ENCODE results near the gene MSANTD2.
A peak's percentile ranks its signal among the peaks of the same experiment; 100 is the strongest.

Gene MSANTD2

GRCh38 chr11:124841840-124842239, 41.6 kb upstream of the MSANTD2 start:
- DNase-seq (ENCODE audit: low spot score): no peak
- H3K4me1 ChIP-seq (ENCODE audit: insufficient read depth, poor library complexity, severe bottlenecking): no peaks in the 10 kb centered on the region
- no peak for TF ChIP-seq CTCF (IDR thresholded peaks at IDR 0.05; ENCODE audit: poor library complexity, severe bottlenecking)
- no peak overlapping the region for H3K4me3 ChIP-seq (ENCODE audit: severe bottlenecking)
- H3K27me3 ChIP-seq (ENCODE audit: insufficient read depth, poor library complexity, severe bottlenecking): peaks cover 93% of the 10 kb centered on the region
- no peak for ATAC-seq (ENCODE audit: low read depth)
- no peaks in the 10 kb centered on the region for H3K36me3 ChIP-seq (ENCODE audit: low read depth)
- no peak overlapping the region for H3K27ac ChIP-seq (ENCODE audit: poor library complexity, severe bottlenecking)
- H3K9me3 ChIP-seq (ENCODE audit: severe bottlenecking): no peaks in the 10 kb centered on the region

- H3K4me3 ChIP-seq (ENCODE audit: severe bottlenecking): no peak overlapping the region
- ATAC-seq (ENCODE audit: low read depth) (0 out of 3 replicates have a peak, but pooled peaks have one; percentile 10), DNase-seq (ENCODE audit: low spot score) (no peak)
- no peaks in the 10 kb centered on the region for H3K36me3 ChIP-seq (ENCODE audit: low read depth)
- H3K27me3 ChIP-seq (ENCODE audit: insufficient read depth, poor library complexity, severe bottlenecking): peaks cover 86% of the 10 kb centered on the region
- no peaks in the 10 kb centered on the region for H3K4me1 ChIP-seq (ENCODE audit: insufficient read depth, poor library complexity, severe bottlenecking)
- TF ChIP-seq CTCF (IDR thresholded peaks at IDR 0.05; ENCODE audit: poor library complexity, severe bottlenecking): no peak
- H3K9me3 ChIP-seq (ENCODE audit: severe bottlenecking): no peaks in the 10 kb centered on the region
- no peak overlapping the region for H3K27ac ChIP-seq (ENCODE audit: poor library complexity, severe bottlenecking)
Observed at GRCh38 chr11:124841201-124841600, 41.0 kb upstream of the MSANTD2 start.

GRCh38 chr11:124840666-124841065, 40.5 kb upstream of the MSANTD2 start:
- no peaks in the 10 kb centered on the region for H3K9me3 ChIP-seq (ENCODE audit: severe bottlenecking)
- no peaks in the 10 kb centered on the region for H3K4me1 ChIP-seq (ENCODE audit: insufficient read depth, poor library complexity, severe bottlenecking)
- no peak overlapping the region for H3K27ac ChIP-seq (ENCODE audit: poor library complexity, severe bottlenecking)
- peaks cover 81% of the 10 kb centered on the region for H3K27me3 ChIP-seq (ENCODE audit: insufficient read depth, poor library complexity, severe bottlenecking)
- H3K36me3 ChIP-seq (ENCODE audit: low read depth): no peaks in the 10 kb centered on the region
- DNase-seq (ENCODE audit: low spot score) (no peak), ATAC-seq (ENCODE audit: low read depth) (no peak)
- H3K4me3 ChIP-seq (ENCODE audit: severe bottlenecking): no peak overlapping the region
- TF ChIP-seq CTCF (IDR thresholded peaks at IDR 0.05; ENCODE audit: poor library complexity, severe bottlenecking): no peak

GRCh38 chr11:124839972-124840621, 39.9 kb upstream of the MSANTD2 start:
- no peaks in the 10 kb centered on the region for H3K4me1 ChIP-seq (ENCODE audit: insufficient read depth, poor library complexity, severe bottlenecking)
- no peak for TF ChIP-seq CTCF (IDR thresholded peaks at IDR 0.05; ENCODE audit: poor library complexity, severe bottlenecking)

More at GRCh38 chr11:124839972-124840621, 39.9 kb upstream of the MSANTD2 start:
- peaks cover 75% of the 10 kb centered on the region for H3K27me3 ChIP-seq (ENCODE audit: insufficient read depth, poor library complexity, severe bottlenecking)
- ATAC-seq (ENCODE audit: low read depth) (no peak), DNase-seq (ENCODE audit: low spot score) (no peak)
- H3K36me3 ChIP-seq (ENCODE audit: low read depth): no peaks in the 10 kb centered on the region
- H3K9me3 ChIP-seq (ENCODE audit: severe bottlenecking): no peaks in the 10 kb centered on the region
- H3K4me3 ChIP-seq (ENCODE audit: severe bottlenecking): no peak overlapping the region
- no peak overlapping the region for H3K27ac ChIP-seq (ENCODE audit: poor library complexity, severe bottlenecking)
